GM13977 (cell line): ENCODE measurements around the gene SLC13A4.
A peak's percentile ranks its signal among the peaks of the same experiment; 100 is the strongest.

Source experiments
- DNase-seq: peaks from one replicate; pipeline ENCODE4 v3.0.0; 2012; ENCODE audit warnings: low spot score
- CTCF ChIP-seq: IDR thresholded peaks from 2 replicates; pipeline ENCODE4 v1.5.1; 2012; ENCODE audit warnings: mild to moderate bottlenecking, control low read depth; ENCODE audit not compliant: insufficient read depth; ENCODE audit errors: extremely low read depth, missing control alignments
- in situ Hi-C: fragments of 300-500 bp; cut with MboI; formaldehyde crosslinking; loops from one replicate; pipeline ENCODE4 v1.12.0; 2022; ENCODE audit warnings: low sequenced_read_pairs, low pct_unique_long_range_greater_than_20kb, mixed read lengths, inconsistent platforms; ENCODE audit not compliant: unreplicated experiment

SLC13A4 gene

GRCh38 chr7:135711139-135711469 lies 16.9 kb downstream of the SLC13A4 start:
- no peak for DNase-seq
- in situ Hi-C loops = no loop called here
- no peak for TF ChIP-seq CTCF

- TF ChIP-seq CTCF = peak; percentile 58
- DNase-seq = peak; percentile 73
- in situ Hi-C loops = no loop called here
Measured at GRCh38 chr7:135710417-135711138, 17.4 kb downstream of the SLC13A4 start.

GRCh38 chr7:135709508-135709907 lies 18.5 kb downstream of the SLC13A4 start:
- in situ Hi-C loops = no loop called here
- no peak for DNase-seq
- TF ChIP-seq CTCF = no peak

GRCh38 chr7:135708041-135708440 lies 19.9 kb downstream of the SLC13A4 start:
- DNase-seq = no peak
- TF ChIP-seq CTCF = no peak
- in situ Hi-C loops = no loop called here

- DNase-seq = no peak
- in situ Hi-C loops = no loop called here
- TF ChIP-seq CTCF = no peak
Measured at GRCh38 chr7:135707570-135707966, 20.4 kb downstream of the SLC13A4 start.

- in situ Hi-C loops = no loop called here
- TF ChIP-seq CTCF = no peak
- DNase-seq = no peak
Measured at GRCh38 chr7:135706858-135707569, 21.0 kb downstream of the SLC13A4 start.
